ENCODE data around the gene C12orf42. TPM values are rescaled to one million over a fixed set of nuclear protein-coding genes. Genes with fewer than 3 reads are reported as not detected.
A peak's percentile ranks its signal among the peaks of the same experiment; 100 is the strongest.

C12orf42 gene
- total RNA-seq, 2 experiments from 2014 or later = 3.9 to 4.8 TPM

- H3K27me3 ChIP-seq (ENCODE audit: control insufficient read depth in 1 of 2, insufficient read depth in 2 of 2, low read length in 2 of 2) = no peaks in the 10 kb centered on the region
- no peak overlapping the region for H3K27ac ChIP-seq (ENCODE audit: low read depth in 1 of 2, low read length in 2 of 2)
- TF ChIP-seq CTCF (IDR thresholded peaks at IDR 0.05) = no peak
- Mint-ChIP-seq H3K9me3 (peaks cover 2% of the 10 kb centered on the region), H3K36me3 (ENCODE audit: low read depth) (no peaks in the 10 kb centered on the region), H3K4me1 (ENCODE audit: low read depth) (peaks cover 24% of the 10 kb centered on the region), H3K27ac (peak overlapping the region; percentile 26), H3K27me3 (no peaks in the 10 kb centered on the region), H3K4me3 (no peak overlapping the region)
- H3K4me3 ChIP-seq (ENCODE audit: low read length) = no peak overlapping the region
- intact Hi-C loops (cut with DNase I, micrococcal nuclease) = no loop called here
- POLR2A ChIA-PET = interaction anchor here (0.6 kb wide), 1 partner anchor 15 kb away, joined by 3 read pairs; no protein-coding TSS in a partner anchor
- H3K36me3 ChIP-seq (ENCODE audit: insufficient read depth, low read length) = no peaks in the 10 kb centered on the region
- H3K9me3 ChIP-seq (ENCODE audit: control insufficient read depth in 1 of 2, insufficient read depth in 1 of 2, low read length in 2 of 2) = no peaks in the 10 kb centered on the region
- no peak for DNase-seq
- ATAC-seq (ENCODE audit: poor library complexity) = no peak
- CTCF ChIA-PET = no interaction called here
- H3K4me1 ChIP-seq (ENCODE audit: insufficient read depth, low read length) = peaks cover 6% of the 10 kb centered on the region
Observed at GRCh38 chr12:103456006-103456405, 39.8 kb downstream of the C12orf42 start.

- H3K27ac Mint-ChIP-seq = peak overlapping the region; percentile 26
- H3K4me1 Mint-ChIP-seq (ENCODE audit: low read depth) = peaks cover 24% of the 10 kb centered on the region
- no peaks in the 10 kb centered on the region for H3K27me3 Mint-ChIP-seq
Observed at GRCh38 chr12:103455020-103455763, 40.6 kb downstream of the C12orf42 start.

GRCh38 chr12:103444983-103445382 is 50.8 kb downstream of the C12orf42 start:
- Mint-ChIP-seq H3K4me3 (no peak overlapping the region), H3K27me3 (no peaks in the 10 kb centered on the region), H3K27ac (no peak overlapping the region), H3K4me1 (ENCODE audit: low read depth) (peaks cover 23% of the 10 kb centered on the region), H3K36me3 (ENCODE audit: low read depth) (peaks cover 10% of the 10 kb centered on the region), H3K9me3 (no peaks in the 10 kb centered on the region)
- H3K27me3 ChIP-seq (ENCODE audit: control insufficient read depth in 1 of 2, insufficient read depth in 2 of 2, low read length in 2 of 2) = no peaks in the 10 kb centered on the region
- intact Hi-C loops (cut with DNase I, micrococcal nuclease) = no loop called here
- DNase-seq = no peak
- no peaks in the 10 kb centered on the region for H3K9me3 ChIP-seq (ENCODE audit: control insufficient read depth in 1 of 2, insufficient read depth in 1 of 2, low read length in 2 of 2)
- TF ChIP-seq CTCF (IDR thresholded peaks at IDR 0.05) = no peak
- H3K4me3 ChIP-seq (ENCODE audit: low read length) = no peak overlapping the region
- POLR2A ChIA-PET = no interaction called here
- H3K4me1 ChIP-seq (ENCODE audit: insufficient read depth, low read length) = peaks cover 8% of the 10 kb centered on the region
- ATAC-seq (ENCODE audit: poor library complexity) = no peak
- H3K27ac ChIP-seq (ENCODE audit: low read depth in 1 of 2, low read length in 2 of 2) = no peak overlapping the region
- CTCF ChIA-PET = no interaction called here
- no peaks in the 10 kb centered on the region for H3K36me3 ChIP-seq (ENCODE audit: insufficient read depth, low read length)

More at GRCh38 chr12:103455020-103455763, 40.6 kb downstream of the C12orf42 start:
- Histone ChIP-seq H3K4me1 (ENCODE audit: insufficient read depth, low read length) (peaks cover 6% of the 10 kb centered on the region), H3K36me3 (ENCODE audit: insufficient read depth, low read length) (no peaks in the 10 kb centered on the region), H3K27me3 (ENCODE audit: control insufficient read depth in 1 of 2, insufficient read depth in 2 of 2, low read length in 2 of 2) (no peaks in the 10 kb centered on the region), H3K4me3 (ENCODE audit: low read length) (no peak overlapping the region), H3K9me3 (ENCODE audit: control insufficient read depth in 1 of 2, insufficient read depth in 1 of 2, low read length in 2 of 2) (no peaks in the 10 kb centered on the region), H3K27ac (ENCODE audit: low read depth in 1 of 2, low read length in 2 of 2) (no peak overlapping the region)
- peaks cover 2% of the 10 kb centered on the region for H3K9me3 Mint-ChIP-seq
- POLR2A ChIA-PET = no interaction called here
- no peaks in the 10 kb centered on the region for H3K36me3 Mint-ChIP-seq (ENCODE audit: low read depth)
- TF ChIP-seq CTCF (IDR thresholded peaks at IDR 0.05) = no peak
- ATAC-seq (ENCODE audit: poor library complexity) (peak; percentile 67), DNase-seq (peak in 3 of 14 experiments; percentile 50 to 71 (median 61))
- CTCF ChIA-PET = no interaction called here
- intact Hi-C loops (cut with DNase I, micrococcal nuclease) = no loop called here
- no peak overlapping the region for H3K4me3 Mint-ChIP-seq
